GM19035 (cell line): ENCODE measurements around the gene STK16.
"Not testable (repeated sequence)": the region's sequence is repeated elsewhere in the genome, so short reads cannot be mapped to it uniquely, and the experiment has no call there.

Source experiments
- ATAC-seq: cut with Tn5 transposase; IDR thresholded peaks from one replicate; pipeline ENCODE4 v1.9.1; 2021; ENCODE audit not compliant: unreplicated experiment

STK16 gene

GRCh38 chr2:219243291-219243761 is 2.0 kb upstream of the STK16 start:
- no peak for ATAC-seq

GRCh38 chr2:219244789-219245147 is 511 bp upstream of the STK16 start:
- ATAC-seq, result no peak

GRCh38 chr2:219245899-219246230 is 586 bp downstream of the STK16 start:
- ATAC-seq, result no peak

GRCh38 chr2:219246559-219246958 is 1.3 kb downstream of the STK16 start:
- no peak for ATAC-seq

GRCh38 chr2:219247678-219248642 is 2.7 kb downstream of the STK16 start:
- ATAC-seq, result no peak

- ATAC-seq, result no peak
Observed at GRCh38 chr2:219248845-219249202, 3.5 kb downstream of the STK16 start.

- ATAC-seq, result no peak
Observed at GRCh38 chr2:219249203-219249980, 4.1 kb downstream of the STK16 start.

GRCh38 chr2:219250049-219250781 is 4.9 kb downstream of the STK16 start:
- ATAC-seq, result no peak

GRCh38 chr2:219251656-219252055 is 6.4 kb downstream of the STK16 start:
- no peak for ATAC-seq

- ATAC-seq, result no peak
Observed at GRCh38 chr2:219252084-219252483, 6.8 kb downstream of the STK16 start.

GRCh38 chr2:219252570-219252899 is 7.3 kb downstream of the STK16 start:
- ATAC-seq, result peak; percentile 0

- ATAC-seq, result peak; percentile 20
Observed at GRCh38 chr2:219252900-219253752, 7.8 kb downstream of the STK16 start, which contains the start of gene TUBA4B. Gene TUBA4B, plus strand, starts transcription at chr2:219253243. Its CDS starts 165 bp downstream, at chr2:219253408.

- peak; percentile 65 for ATAC-seq
Observed at GRCh38 chr2:219253753-219254589, 8.7 kb downstream of the STK16 start, which contains the start of gene TUBA4A. Gene TUBA4A, minus strand, starts transcription at chr2:219253918. Its CDS starts 60 bp downstream, at chr2:219253858.

- ATAC-seq, result peak; percentile 31
Observed at GRCh38 chr2:219254590-219255201, 9.4 kb downstream of the STK16 start.

- not testable (repeated sequence) for ATAC-seq
Observed at GRCh38 chr2:219258942-219259341, 13.7 kb downstream of the STK16 start.

- no peak for ATAC-seq
Observed at GRCh38 chr2:219261024-219261855, 16.0 kb downstream of the STK16 start.

GRCh38 chr2:219266232-219266631 is 21.0 kb downstream of the STK16 start:
- no peak for ATAC-seq

GRCh38 chr2:219266886-219267285 is 21.6 kb downstream of the STK16 start:
- ATAC-seq, result no peak
